OCI-LY3 (cell line): ENCODE data around the gene RELN.

Experiments
- EZH2phosphoT487 ChIP-seq: fragments of 200-600 bp; shearing (Covaris generic); IDR thresholded peaks from 2 replicates; pipeline ENCODE4 v1.6.1; 2018; ENCODE audit warnings: antibody characterized with exemption, mixed run types, low read depth
- TF ChIP-seq, protein P1 (sequence below): fragments of 200-600, 300-600 bp; sonication (generic); IDR thresholded peaks from 2 replicates; pipeline ENCODE4 v1.5.1; 2014; ENCODE audit warnings: antibody characterized with exemption, low read length, low read depth

- TF ChIP-seq, protein P1, sequence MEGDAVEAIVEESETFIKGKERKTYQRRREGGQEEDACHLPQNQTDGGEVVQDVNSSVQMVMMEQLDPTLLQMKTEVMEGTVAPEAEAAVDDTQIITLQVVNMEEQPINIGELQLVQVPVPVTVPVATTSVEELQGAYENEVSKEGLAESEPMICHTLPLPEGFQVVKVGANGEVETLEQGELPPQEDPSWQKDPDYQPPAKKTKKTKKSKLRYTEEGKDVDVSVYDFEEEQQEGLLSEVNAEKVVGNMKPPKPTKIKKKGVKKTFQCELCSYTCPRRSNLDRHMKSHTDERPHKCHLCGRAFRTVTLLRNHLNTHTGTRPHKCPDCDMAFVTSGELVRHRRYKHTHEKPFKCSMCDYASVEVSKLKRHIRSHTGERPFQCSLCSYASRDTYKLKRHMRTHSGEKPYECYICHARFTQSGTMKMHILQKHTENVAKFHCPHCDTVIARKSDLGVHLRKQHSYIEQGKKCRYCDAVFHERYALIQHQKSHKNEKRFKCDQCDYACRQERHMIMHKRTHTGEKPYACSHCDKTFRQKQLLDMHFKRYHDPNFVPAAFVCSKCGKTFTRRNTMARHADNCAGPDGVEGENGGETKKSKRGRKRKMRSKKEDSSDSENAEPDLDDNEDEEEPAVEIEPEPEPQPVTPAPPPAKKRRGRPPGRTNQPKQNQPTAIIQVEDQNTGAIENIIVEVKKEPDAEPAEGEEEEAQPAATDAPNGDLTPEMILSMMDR: no peak
- TF ChIP-seq EZH2phosphoT487: no peak
Measured at GRCh38 chr7:103680161-103681144, 309.0 kb downstream of the RELN start.
